ENCODE measurements around the gene S100A1.

Gene S100A1

DNA sequence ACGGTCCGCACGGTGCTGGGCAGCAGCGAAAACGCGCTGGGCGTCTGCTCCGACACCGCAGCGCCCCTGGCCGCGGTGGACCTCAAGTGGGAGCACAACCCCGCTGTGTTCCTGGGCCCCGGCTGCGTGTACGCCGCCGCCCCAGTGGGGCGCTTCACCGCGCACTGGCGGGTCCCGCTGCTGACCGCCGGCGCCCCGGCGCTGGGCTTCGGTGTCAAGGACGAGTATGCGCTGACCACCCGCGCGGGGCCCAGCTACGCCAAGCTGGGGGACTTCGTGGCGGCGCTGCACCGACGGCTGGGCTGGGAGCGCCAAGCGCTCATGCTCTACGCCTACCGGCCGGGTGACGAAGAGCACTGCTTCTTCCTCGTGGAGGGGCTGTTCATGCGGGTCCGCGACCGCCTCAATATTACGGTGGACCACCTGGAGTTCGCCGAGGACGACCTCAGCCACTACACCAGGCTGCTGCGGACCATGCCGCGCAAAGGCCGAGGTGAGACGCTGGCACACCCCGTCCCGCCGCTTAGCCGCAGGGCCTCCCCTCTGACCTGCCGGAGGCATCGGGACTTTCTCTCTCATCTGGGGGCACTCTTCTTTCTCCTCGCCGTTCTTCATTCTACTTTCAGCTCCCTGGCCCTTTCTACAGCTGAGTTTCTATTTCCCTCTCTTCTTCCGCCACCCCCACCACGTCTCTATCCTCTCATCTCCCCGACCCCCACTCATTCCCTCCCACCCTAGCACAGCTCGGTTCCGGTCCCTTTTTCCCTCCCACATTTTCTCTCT, 51.3 kb downstream of the S100A1 start:
- Histone ChIP-seq H4K20me1 (ENCODE audit: insufficient read depth, low read length, poor library complexity, severe bottlenecking) (no peaks in the 10 kb centered on the region), H2AFZ (ENCODE audit: low read length) (no peak overlapping the region), H3F3A (ENCODE audit: low read depth) (no peaks in the 10 kb centered on the region), H3K9me2 (replicated peaks; ENCODE audit: low read depth, low read length) (no peaks in the 10 kb centered on the region), H3K4me3 (ENCODE audit: low read length, poor library complexity, severe bottlenecking) (no peak overlapping the region), H3K9ac (ENCODE audit: low read depth, low read length, poor library complexity, severe bottlenecking) (no peak overlapping the region), H3K4me1 (ENCODE audit: insufficient read depth, low read length, poor library complexity, severe bottlenecking) (no peaks in the 10 kb centered on the region), H3K27me3 (ENCODE audit: insufficient read depth, low read length, poor library complexity, severe bottlenecking) (no peaks in the 10 kb centered on the region), H3K79me2 (ENCODE audit: insufficient read depth, low read length) (no peaks in the 10 kb centered on the region), H3K9me3 (ENCODE audit: insufficient read depth, low read depth, low read length) (no peaks in the 10 kb centered on the region), H3K4me2 (ENCODE audit: low read depth, low read length, poor library complexity, severe bottlenecking) (no peak overlapping the region), H3K36me3 (ENCODE audit: insufficient read depth, low read length) (no peaks in the 10 kb centered on the region)
- TF ChIP-seq EZH2phosphoT487 (IDR thresholded peaks at IDR 0.05; ENCODE audit: borderline replicate concordance): no peak
- TF ChIP-seq, protein P1, sequence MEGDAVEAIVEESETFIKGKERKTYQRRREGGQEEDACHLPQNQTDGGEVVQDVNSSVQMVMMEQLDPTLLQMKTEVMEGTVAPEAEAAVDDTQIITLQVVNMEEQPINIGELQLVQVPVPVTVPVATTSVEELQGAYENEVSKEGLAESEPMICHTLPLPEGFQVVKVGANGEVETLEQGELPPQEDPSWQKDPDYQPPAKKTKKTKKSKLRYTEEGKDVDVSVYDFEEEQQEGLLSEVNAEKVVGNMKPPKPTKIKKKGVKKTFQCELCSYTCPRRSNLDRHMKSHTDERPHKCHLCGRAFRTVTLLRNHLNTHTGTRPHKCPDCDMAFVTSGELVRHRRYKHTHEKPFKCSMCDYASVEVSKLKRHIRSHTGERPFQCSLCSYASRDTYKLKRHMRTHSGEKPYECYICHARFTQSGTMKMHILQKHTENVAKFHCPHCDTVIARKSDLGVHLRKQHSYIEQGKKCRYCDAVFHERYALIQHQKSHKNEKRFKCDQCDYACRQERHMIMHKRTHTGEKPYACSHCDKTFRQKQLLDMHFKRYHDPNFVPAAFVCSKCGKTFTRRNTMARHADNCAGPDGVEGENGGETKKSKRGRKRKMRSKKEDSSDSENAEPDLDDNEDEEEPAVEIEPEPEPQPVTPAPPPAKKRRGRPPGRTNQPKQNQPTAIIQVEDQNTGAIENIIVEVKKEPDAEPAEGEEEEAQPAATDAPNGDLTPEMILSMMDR (conservative IDR thresholded peaks at IDR 0.05; ENCODE audit: low read length): no peak

DNA sequence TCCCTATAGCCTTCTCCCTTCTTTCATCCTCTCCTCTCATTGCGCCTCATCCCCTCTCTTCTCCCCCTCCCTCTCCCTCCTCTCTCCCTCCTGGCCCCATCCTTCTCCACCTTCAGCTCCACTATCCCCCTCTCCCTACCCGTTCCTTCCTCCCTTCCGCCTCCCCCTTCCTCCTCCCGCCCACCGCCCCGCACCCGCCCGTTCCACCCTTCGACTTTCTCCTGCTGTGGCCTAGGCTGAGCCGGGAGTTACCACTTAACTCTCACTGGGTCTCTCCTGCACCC, 51.8 kb downstream of the S100A1 start:
- Histone ChIP-seq H4K20me1 (ENCODE audit: insufficient read depth, low read length, poor library complexity, severe bottlenecking) (no peaks in the 10 kb centered on the region), H3F3A (ENCODE audit: low read depth) (no peaks in the 10 kb centered on the region), H2AFZ (ENCODE audit: low read length) (no peak overlapping the region), H3K79me2 (ENCODE audit: insufficient read depth, low read length) (no peaks in the 10 kb centered on the region), H3K9me2 (replicated peaks; ENCODE audit: low read depth, low read length) (no peaks in the 10 kb centered on the region), H3K27me3 (ENCODE audit: insufficient read depth, low read length, poor library complexity, severe bottlenecking) (no peaks in the 10 kb centered on the region), H3K4me1 (ENCODE audit: insufficient read depth, low read length, poor library complexity, severe bottlenecking) (no peaks in the 10 kb centered on the region), H3K36me3 (ENCODE audit: insufficient read depth, low read length) (no peaks in the 10 kb centered on the region), H3K9ac (ENCODE audit: low read depth, low read length, poor library complexity, severe bottlenecking) (no peak overlapping the region), H3K4me3 (ENCODE audit: low read length, poor library complexity, severe bottlenecking) (no peak overlapping the region), H3K4me2 (ENCODE audit: low read depth, low read length, poor library complexity, severe bottlenecking) (no peak overlapping the region), H3K9me3 (ENCODE audit: insufficient read depth, low read depth, low read length) (no peaks in the 10 kb centered on the region)
- no peak for TF ChIP-seq EZH2phosphoT487 (IDR thresholded peaks at IDR 0.05; ENCODE audit: borderline replicate concordance)
- TF ChIP-seq, protein P1 (conservative IDR thresholded peaks at IDR 0.05; ENCODE audit: low read length): no peak

Measured in Loucy (cell line).